Stomach (tissue), 4 donors: ENCODE results near the gene OR10G3.

ENCODE experiments used
- EP300 ChIP-seq: sonication (generic); formaldehyde crosslinking; IDR thresholded peaks from one replicate; pipeline ENCODE4 v1.6.1; 2017; ENCODE audit warnings: antibody characterized with exemption
- POLR2A ChIP-seq, 4 donors: fragments of 450-650 bp; IDR thresholded peaks; one replicate each; pipeline ENCODE4 v1.6.1; 2016; ENCODE audit warnings: antibody characterized with exemption in 4 of 4, control low read depth in 2 of 4, mild to moderate bottlenecking in 1 of 4, moderate library complexity in 1 of 4
- POLR2AphosphoS5 ChIP-seq, 3 donors: sonication (generic); formaldehyde crosslinking; IDR thresholded peaks; one replicate each; pipeline ENCODE4 v1.6.1; 2016; ENCODE audit warnings: antibody characterized with exemption in 3 of 3
- TF ChIP-seq, protein P1 (sequence below), 7 experiments: fragments of 450-650 bp in 4 of 7; fragments of 200-600 bp in 3 of 7; sonication (generic) in 3 of 7; IDR thresholded peaks; one replicate each; pipeline ENCODE4 v1.5.1; 2016 to 2019; ENCODE audit warnings: antibody characterized with exemption in 7 of 7, control low read depth in 2 of 7, mild to moderate bottlenecking in 1 of 7

DNA sequence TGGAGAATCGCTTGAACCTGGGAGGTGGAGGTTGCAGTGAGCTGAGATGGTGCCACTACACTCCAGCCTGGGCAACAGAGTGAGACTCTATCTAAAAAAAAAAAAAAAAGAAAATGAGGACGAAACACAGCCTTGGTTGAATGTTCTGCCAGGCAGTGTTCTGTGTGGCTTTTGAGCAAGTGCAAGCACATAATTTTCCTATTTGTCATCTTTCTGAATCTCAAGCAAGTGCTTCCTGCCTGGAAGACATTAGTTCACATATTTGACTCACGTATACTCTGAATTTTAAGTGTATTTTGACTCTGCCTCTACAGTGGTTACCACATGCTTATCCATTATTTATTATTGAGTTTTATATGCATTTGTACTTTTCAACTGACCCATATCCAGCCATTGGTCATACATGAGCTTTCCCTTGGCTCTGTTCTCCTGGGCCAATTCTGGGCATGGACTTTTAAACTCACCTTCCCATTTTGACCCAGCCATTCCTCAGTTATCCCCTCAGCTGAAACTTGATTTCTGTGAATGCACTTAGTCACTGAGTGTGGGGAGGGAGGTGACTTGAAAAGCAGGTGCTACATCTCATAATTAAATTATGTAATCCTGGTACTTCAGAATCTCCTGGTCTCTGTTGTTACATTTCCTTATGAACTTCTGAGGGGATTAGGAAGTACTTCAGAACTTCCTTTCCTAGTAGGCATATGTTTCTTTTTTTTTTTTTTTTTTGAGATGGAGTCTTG lies 46.8 kb upstream of the OR10G3 start:
- TF ChIP-seq, protein P1, sequence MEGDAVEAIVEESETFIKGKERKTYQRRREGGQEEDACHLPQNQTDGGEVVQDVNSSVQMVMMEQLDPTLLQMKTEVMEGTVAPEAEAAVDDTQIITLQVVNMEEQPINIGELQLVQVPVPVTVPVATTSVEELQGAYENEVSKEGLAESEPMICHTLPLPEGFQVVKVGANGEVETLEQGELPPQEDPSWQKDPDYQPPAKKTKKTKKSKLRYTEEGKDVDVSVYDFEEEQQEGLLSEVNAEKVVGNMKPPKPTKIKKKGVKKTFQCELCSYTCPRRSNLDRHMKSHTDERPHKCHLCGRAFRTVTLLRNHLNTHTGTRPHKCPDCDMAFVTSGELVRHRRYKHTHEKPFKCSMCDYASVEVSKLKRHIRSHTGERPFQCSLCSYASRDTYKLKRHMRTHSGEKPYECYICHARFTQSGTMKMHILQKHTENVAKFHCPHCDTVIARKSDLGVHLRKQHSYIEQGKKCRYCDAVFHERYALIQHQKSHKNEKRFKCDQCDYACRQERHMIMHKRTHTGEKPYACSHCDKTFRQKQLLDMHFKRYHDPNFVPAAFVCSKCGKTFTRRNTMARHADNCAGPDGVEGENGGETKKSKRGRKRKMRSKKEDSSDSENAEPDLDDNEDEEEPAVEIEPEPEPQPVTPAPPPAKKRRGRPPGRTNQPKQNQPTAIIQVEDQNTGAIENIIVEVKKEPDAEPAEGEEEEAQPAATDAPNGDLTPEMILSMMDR (IDR thresholded peaks at IDR 0.05) = no peak
- TF ChIP-seq POLR2AphosphoS5 (IDR thresholded peaks at IDR 0.05) = no peak
- no peak for TF ChIP-seq POLR2A (IDR thresholded peaks at IDR 0.05)
- TF ChIP-seq EP300 = no peak
